ENCODE results near the gene EFCAB13.
A peak's percentile ranks its signal among the peaks of the same experiment; 100 is the strongest.

Gene EFCAB13

GRCh38 chr17:47323382-47324223 lies at the start of gene EFCAB13:
Gene EFCAB13, plus strand, starts transcription at chr17:47323955. Its CDS starts 4,399 bp downstream, at chr17:47328354.
- peak; percentile 89 for DNase-seq (ENCODE audit: low read depth)

- no peak for DNase-seq (ENCODE audit: low read depth)
Observed at GRCh38 chr17:47274319-47275069, 49.3 kb upstream of the EFCAB13 start.

GRCh38 chr17:47275245-47275984 lies 48.3 kb upstream of the EFCAB13 start:
- peak; percentile 92 for DNase-seq (ENCODE audit: low read depth)

GRCh38 chr17:47276444-47276843 lies 47.3 kb upstream of the EFCAB13 start:
- no peak for DNase-seq (ENCODE audit: low read depth)

- peak; percentile 91 for DNase-seq (ENCODE audit: low read depth)
Observed at GRCh38 chr17:47276868-47277267, 46.9 kb upstream of the EFCAB13 start.

- DNase-seq (ENCODE audit: low read depth): peak; percentile 25
Observed at GRCh38 chr17:47277921-47278320, 45.8 kb upstream of the EFCAB13 start.

- no peak for DNase-seq (ENCODE audit: low read depth)
Observed at GRCh38 chr17:47278561-47278960, 45.2 kb upstream of the EFCAB13 start.

- DNase-seq (ENCODE audit: low read depth): peak; percentile 99
Observed at GRCh38 chr17:47279062-47279801, 44.5 kb upstream of the EFCAB13 start.

- DNase-seq (ENCODE audit: low read depth): peak; percentile 58
Observed at GRCh38 chr17:47280072-47280811, 43.5 kb upstream of the EFCAB13 start.

- no peak for DNase-seq (ENCODE audit: low read depth)
Observed at GRCh38 chr17:47281216-47281615, 42.5 kb upstream of the EFCAB13 start.

GRCh38 chr17:47285003-47285402 lies 38.8 kb upstream of the EFCAB13 start:
- DNase-seq (ENCODE audit: low read depth): no peak

- DNase-seq (ENCODE audit: low read depth): no peak
Observed at GRCh38 chr17:47286198-47286914, 37.4 kb upstream of the EFCAB13 start.

- DNase-seq (ENCODE audit: low read depth): no peak
Observed at GRCh38 chr17:47287068-47287467, 36.7 kb upstream of the EFCAB13 start.

- DNase-seq (ENCODE audit: low read depth): no peak
Observed at GRCh38 chr17:47287639-47288038, 36.1 kb upstream of the EFCAB13 start.

GRCh38 chr17:47288531-47289116 lies 35.1 kb upstream of the EFCAB13 start:
- peak; percentile 43 for DNase-seq (ENCODE audit: low read depth)

- no peak for DNase-seq (ENCODE audit: low read depth)
Observed at GRCh38 chr17:47289302-47289701, 34.5 kb upstream of the EFCAB13 start.

GRCh38 chr17:47290870-47291241 lies 32.9 kb upstream of the EFCAB13 start:
- DNase-seq (ENCODE audit: low read depth): no peak

- DNase-seq (ENCODE audit: low read depth): no peak
Observed at GRCh38 chr17:47291242-47291873, 32.4 kb upstream of the EFCAB13 start.

GRCh38 chr17:47292206-47292605 lies 31.5 kb upstream of the EFCAB13 start:
- no peak for DNase-seq (ENCODE audit: low read depth)
